Activated CD8-positive, alpha-beta memory T cell treated with anti-CD3 and anti-CD28 coated beads for 24 hours (primary cell): ENCODE measurements around the gene PTPRK.

Source experiments
- DNase-seq: peaks from one replicate; pipeline ENCODE4 v3.0.0-alpha.2; 2020

The PTPRK gene

DNA sequence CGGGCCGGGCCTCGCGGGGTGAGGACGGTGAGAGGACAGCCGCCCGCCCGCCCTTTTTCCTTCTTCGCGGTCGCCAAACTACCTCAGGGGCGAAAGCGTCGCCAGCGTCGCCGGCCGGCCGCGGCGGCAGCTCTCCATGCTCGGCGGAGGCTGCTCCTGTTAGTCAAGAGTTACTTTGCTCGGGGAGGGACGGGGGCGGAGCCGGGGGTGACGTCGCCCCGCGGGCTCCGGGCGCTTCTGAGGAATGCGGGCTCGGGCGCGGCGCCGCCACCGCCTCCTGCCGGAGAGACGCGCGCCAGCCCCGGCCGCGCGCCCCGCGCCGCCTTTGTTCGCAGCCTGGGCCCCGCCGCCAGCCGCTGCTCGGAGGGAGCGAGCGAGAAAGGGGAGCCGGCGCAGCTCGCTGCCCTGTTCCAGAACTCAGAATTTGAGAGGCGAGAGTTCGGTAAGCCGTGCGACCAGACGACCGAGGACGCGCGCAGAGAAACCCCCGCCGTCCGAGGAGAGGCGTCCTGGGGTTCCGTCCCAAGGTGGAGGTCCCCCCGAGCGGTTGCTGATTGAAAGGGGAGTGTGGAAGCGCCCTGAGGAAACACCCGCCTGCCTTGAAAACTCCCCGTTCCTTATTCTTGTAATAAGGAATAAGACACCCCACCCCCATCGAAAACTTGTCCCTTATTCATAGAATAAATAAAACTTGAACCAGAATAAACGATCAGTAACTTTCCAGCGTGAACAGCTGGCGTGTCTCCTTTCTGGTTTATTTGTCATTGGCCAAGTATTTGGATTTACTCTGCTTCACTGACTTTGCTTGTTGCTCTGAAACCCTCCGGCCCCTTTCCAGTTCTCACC, at the start of gene PTPRK:
Gene PTPRK, minus strand, starts transcription at position 164 of the 846 bp plus-strand sequence. CDS start 241 bp downstream, outside the sequence.
- DNase-seq, result peak; percentile 94

DNA sequence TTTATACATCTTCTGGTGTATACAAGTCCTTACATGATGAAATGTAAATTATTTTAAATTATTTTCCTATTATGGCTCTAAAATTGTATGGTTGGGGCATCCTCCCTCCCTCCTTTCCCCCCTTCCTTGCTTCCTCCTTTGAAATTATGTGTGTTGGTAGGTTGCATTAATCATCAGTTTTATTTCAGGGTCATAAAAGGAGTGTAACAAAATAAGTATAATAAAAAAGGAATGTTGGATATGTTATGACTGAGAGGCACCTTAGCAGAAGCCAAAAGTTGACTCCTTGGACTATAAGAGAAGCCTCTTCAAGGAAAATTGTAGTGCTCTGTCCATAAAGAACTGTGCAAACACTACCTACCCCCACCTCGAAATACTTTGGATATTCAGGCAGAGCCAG, 46.6 kb upstream of the PTPRK start:
- no peak for DNase-seq

DNA sequence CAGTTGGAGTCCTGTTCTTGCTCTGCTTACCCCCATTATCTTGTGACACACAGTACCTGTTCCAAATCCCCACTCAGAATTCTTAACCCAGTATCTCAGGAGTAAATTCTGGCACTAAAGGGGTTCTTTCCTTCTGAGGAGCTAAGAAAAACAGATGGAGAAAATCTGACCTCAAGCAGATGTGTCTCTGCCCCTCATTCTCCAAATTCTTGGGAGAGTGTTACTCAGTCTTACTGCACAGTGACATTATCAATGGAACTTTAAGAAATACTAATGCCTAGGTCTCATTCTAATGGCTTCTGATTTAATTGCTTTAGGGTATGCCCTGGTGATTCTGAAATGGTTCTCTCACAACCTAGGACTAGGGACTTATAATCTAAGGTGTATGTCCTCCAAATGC, 40.6 kb upstream of the PTPRK start:
- no peak for DNase-seq

DNA sequence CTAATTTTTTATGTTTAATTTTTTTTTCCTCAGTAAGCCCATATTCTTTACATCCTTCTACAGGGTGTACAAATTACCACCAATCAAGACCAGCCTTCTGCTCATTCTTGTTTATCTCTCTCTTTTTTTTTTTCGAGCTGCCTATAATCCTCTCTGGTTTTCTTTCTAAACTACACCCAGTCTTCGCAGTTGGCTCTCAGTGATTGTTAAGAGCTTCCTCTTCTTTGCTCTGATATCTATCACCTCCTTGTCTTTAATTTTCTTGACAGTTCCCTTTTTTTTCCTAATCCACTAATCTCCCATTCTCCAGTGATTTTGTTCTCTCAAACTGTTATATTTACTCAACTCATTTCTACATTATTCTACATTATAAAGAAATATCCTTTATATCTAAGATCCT, 38.5 kb upstream of the PTPRK start:
- DNase-seq, result no peak

DNA sequence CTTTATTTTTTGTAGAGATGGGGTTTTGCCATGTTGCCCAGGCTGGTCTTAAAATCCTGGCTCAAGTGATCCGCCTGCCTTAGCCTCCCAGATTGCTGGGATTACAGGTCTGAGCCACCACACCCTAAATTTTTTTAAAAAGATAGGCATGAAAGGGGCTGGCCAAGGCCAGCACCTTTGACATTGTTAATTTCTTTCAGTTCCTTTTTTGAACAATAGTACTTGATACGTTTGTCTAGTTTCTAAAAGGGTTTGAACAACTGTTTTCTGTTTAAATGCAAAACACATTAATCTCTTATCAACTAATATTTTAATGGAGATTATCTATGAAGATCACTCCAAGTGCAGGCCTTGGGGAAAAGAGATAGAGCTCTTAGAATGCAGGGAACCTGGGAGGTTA, 37.6 kb upstream of the PTPRK start:
- no peak for DNase-seq

DNA sequence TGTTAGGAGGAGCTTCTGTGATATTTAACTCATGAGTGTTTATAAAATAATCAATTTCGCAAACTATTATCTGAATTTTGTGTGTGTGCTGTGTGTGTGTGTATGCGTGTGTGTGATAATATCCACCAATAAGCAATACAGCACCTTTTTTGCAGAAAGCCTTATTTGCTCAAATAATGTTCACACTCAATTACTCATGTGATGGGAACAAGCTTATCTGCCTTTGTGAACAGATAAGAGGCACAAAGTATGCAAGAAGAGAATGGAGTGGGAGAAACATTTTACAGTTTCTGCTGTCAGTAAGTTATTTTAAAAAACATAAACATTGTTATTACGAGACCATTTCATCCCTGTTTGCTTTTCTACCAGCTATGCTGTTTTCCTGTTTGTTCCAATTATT, 36.7 kb upstream of the PTPRK start:
- no peak for DNase-seq

DNA sequence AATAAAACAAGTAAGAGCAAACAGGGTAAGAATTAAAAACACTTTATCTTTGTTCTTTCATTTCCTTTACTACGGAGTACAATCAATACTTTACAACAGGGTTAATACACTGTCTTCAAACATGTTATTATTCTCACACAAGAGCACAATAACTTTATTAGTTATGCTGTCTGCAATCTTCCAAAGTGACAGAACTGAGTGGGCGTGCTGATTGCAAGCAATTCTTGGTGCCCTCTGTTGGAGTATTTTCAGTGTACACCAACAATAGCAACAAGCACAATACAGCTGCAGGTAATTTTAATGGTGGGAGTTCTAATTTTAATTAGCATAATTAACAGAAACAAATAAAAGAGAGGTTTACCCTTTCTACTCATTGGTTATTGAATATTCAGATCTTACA, 33.9 kb upstream of the PTPRK start:
- no peak for DNase-seq

DNA sequence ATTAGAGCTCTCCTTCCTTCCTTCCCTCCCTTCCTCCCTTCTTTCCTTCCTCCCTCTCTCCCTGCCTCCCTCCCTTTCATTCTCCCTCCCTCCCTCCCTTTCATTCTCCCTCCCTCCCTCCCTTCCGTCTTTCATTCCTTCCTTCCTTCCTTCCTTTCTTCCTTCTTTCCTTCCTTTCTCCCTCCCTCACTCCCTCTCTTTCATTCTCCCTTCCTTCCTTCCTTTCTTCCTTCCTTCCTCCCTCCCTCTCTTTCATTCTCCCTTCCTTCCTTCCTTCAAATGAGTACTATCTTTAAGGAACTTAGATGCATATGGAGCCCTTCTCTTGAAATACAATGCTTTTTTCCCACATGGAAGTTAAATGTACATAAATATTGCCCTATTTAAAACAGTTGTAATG, 20.9 kb upstream of the PTPRK start:
- no peak for DNase-seq

DNA sequence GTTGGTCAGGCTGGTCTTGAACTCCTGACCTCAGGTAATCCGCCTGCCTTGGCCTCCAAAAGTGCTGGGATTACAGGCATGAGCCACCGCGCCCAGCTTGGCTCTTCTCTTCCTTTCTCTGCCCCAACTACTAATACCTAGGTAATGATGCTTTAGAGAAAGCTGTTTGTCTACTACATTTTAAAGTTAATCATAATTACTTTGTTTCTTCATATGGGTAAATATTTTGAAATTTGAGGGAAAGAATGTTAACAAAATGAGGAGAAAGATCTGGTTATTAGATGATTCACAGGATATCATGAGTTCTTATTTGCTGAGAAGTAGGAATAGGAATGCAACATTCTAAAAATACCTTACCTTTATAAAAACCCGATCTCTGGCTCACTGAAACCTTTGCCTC, 18.4 kb upstream of the PTPRK start:
- no peak for DNase-seq

DNA sequence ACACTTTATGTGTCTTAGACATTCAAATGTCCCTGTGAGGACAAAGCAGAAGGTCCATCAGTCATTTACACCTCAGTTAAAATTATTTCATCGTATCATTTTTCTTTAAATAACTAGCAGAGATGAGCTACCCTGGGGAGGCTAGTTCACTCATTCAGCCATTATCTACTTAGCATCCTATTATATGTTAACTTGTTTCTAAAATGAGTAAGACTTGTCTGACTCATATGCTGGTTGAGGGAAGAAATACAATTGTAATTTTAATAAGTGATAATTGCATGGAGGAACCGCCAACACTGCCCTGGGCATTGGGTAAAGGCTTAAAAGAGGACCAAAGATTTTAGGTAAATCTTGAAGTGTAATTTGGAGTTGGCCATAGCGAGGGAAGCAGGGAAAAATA, 12.4 kb upstream of the PTPRK start:
- DNase-seq, result no peak

DNA sequence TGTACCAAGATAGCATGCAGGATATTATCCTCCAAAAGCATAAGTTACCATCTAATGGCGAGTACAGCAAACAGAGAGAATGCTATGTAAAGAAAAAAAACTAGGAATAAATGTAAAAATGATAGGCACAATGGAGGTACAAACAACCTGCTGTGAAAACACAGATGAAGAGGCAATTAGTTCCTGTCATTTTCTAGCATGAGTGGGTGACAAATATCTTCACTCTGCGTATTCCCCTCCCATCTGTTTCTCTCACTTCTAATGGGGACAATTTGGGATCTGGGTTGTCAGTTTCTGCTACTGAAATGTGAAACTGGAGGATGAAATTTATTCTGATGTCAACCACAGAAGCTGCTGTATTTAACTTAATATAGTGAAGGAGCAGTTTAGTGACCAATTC, 11.7 kb upstream of the PTPRK start:
- no peak for DNase-seq

DNA sequence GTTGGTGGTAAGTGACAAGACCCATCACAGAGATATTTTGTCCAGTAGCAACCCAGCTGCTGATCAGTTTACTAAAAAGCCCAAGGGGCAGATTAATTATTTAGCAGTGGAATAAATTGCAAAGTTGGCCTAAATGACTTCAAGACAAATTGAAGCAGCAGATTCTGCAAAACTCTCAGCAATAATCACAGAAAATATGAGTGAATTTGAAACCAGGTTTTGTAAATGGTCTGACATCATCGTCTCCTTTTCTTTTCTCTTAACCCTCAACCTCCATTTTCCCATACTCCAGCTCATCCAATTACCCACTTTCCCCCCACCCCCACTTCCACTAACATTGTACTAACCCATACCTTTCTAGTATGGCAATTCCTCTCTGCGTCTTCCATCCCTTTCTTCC, 11.3 kb upstream of the PTPRK start:
- DNase-seq, result no peak

DNA sequence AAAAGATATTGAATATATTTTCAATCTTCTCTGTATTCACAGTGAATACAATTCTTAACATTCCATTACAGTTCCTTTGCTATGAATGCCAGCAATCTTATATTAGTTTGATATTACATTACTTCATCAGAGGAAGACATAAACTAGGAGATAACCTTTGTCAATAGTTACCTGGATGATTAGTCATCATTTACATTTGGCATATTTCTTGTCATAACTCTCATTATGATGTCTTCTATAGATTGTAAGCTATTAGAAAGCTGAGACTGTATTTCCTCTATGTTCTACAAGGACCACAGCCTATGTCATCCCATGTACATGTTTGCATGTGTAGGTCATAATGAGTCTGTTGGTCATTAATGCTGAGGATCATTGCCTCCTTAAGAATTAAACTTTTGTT, 7.8 kb upstream of the PTPRK start:
- no peak for DNase-seq

DNA sequence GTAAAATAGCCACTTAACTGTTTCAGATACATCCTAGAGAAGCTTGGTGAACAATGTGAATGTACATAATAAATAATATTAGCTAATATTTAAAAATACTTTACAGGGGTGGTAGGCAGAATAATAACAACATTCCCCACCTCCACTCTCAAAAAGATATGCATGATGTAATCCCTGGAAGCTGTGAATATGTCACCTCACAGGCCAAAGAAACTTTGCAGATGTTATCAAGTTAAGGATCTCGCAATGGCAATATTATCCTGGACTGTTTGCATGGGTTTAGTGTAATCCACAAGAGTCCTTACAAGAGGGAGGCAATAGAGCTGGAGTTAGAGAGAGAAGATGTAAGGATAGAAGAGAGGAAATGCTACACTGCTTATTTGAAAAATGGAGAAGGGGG, 7.0 kb upstream of the PTPRK start:
- DNase-seq, result no peak

DNA sequence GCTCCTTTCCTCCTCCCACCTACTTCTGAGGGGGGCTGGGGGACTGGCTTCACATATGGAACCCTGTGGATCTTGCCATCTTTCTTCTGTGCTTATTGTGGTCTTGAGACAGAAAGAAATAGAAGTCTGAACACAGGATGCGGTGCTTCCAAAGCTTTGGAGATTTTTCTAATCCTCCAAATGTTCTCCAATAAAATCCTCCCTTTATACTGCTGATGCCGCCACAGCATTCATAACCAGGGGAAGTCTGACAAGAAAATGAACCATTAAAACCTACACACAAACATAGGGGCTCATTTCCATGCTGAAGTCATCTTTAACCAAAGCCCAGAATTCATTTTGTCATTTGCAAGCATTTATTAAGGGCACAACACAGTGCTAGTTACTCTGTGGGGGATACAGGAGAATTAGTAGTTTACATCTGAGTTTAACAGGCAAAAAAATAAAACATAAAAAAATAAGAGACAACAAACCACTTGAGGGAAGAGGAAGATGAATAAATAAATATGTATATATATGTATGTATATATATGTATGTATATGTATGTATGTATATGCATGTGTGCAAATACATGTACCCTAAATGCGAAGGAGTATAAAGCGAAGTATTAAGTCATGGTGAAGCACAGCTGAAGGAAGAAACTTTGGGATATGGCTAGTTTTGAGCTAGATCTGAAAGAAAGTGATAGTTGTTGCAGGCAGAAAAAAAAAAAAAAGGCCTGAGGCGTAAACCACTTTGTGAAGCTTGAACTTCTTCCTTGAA, 5.9 kb upstream of the PTPRK start:
- no peak for DNase-seq

DNA sequence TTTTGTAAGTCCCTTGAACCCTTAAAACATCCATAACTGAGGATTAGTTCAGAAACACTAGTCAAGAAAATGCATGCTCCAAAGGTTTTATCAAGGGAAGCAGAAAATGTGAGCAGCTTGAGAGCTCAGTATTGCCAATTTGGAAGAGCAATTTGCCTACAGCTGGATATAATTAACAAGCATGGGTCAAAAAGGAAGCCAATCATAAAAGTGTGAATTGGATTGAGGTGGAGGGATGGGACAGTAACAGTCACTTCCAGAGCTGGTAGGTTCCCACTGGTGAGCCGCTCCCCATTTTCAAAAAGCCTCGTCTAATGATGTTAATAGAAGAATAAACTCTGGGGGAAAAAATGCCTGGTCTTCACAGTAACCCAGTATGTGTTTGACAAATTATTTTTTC, 5.0 kb upstream of the PTPRK start:
- no peak for DNase-seq

DNA sequence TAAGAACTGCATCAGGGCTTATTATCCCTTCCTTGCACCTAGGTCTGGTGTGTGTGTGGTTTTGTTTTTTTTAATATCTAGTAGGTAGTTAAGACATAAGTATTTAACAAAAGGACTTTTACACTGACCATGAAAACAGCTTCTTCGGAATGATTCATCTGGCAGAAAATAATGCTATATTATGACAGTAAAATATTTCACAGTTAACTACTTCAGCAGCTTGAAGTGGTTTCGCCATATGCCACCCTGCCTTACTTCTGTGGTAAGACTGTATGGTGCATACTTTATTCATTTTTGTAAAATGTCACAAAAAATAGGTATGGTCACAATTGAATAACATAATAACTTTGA, 858 bp upstream of the PTPRK start:
- no peak for DNase-seq

DNA sequence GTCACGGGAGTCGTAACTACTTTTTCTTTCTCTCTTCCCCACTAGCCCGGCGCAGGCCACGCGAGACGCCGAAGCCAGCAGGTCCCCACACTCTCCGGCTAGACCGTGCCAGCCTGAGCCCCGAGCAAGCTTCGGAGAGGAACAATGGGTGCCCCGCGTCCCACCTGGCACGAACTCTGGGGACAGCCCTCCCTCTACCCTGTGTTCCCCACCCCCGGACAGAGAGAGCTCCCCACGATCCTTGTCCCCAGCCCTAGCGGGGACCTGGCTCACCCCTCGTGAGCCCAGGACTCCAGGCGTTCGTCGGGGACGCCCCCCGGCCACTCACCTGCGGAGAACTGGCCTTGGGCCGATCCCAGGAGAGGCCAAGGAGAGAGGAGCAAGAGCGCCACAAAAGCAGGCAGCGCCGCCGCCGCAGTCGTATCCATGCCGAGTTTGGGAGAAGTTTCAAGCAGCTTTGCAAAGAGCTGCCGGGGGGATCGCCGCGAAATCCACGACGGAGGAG, 416 bp downstream of the PTPRK start:
- DNase-seq, result peak; percentile 87

DNA sequence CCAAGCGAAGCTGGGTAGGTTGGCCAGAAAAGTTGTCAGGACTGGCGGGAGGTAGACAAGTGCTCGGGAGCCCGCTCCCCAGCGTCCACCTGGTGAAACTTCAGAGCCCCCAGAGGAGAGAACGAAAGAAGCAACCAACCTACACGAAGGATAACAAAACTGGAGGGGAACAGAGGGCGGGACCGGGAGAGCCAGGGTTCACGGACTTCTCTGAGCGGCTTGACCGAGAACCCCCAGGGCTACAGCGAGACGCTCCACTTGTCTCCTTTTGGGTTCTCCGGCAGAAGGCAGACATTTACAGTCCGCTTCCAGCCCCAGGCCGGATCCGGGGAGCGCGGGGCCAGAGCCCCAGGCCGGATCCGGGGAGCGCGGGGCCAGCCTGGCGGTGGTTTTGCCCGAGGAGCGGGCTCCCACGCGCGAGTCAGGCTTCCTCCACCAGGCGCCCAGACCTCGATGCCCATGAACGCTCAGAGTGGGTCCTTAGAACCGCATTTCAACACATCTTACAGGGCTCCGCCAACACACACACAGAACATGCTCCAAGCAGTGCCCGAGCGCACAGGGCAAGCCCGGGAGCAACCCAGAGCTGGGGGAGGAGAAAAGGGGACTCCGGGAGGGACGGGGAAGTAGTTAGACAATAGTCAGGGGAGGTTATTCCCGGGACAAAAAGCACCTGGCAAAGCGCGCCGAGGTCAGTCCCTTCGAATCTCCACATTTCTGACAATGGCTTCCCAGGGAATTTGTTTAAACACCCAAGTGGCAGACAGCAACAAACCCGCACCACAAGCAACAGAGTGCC, 1.1 kb downstream of the PTPRK start:
- peak; percentile 86 for DNase-seq

DNA sequence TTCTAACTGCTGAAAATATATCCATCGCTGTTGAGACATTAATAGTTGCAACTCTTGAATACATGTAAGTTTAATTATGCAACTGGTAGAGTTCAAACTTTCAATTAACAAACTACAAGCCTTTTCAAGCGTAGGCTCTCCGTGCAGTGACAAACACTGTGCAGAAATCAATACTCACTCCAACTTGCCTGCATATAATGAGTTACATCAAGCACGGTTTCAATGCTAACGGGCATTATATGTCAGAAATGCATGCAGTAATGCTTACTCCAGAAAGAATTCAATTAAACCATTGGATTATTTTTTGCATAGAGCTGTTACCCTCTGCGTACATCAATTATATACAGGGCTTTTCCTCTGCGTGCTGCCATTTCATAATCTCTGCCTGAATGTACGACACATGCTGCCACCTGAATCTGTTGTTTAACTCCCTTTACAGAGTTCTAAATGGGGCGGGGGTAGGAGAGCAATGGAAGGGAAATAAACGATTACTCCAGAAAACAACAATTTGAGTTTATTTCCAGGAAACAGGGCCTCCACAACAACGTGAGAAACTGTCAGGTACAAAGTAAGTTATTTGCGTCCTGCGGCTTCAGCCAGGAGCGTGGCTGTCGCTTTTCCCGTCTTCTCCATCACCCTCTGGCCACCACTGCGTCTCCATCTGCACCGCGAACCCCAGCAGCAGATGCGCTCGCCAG, 1.8 kb downstream of the PTPRK start:
- no peak for DNase-seq

DNA sequence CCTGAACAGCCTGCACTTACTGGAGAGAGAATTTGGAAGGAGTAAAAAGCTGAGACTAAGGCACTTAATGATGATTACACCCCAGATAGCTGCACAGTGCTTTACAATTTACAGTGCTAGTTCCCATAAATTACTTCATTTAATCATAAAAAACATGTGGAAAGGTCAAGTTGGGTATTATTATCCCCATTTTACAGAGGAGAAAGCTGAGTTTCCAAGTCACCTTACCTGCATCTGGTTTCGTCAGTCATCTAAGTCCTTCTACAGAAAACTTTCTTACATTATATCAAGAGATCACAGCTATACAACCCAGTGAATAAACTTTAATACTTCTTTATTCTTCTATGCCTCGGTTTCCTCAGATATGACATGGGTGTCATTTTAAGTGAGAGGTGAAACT, 3.3 kb downstream of the PTPRK start:
- no peak for DNase-seq

DNA sequence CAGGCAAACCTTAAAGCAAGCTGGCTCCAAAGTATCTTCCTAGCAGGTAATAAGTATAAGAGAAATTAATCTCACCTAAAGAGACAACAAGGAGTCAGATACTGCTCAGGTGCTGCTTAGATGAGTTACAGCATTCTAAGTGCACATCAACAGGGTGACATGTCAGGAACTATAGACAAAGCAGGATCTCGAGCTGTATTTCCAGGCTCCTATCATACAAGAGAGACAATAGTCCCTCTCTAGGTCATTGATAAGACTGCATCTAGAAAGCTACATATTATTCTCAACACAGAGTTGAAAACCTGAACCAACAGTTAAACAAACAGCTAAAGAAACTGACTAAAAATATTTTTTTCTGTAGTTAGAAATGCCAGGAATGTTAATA, 3.9 kb downstream of the PTPRK start:
- DNase-seq, result no peak
